H9 (cell line): Measurements from ENCODE around the gene SGCE. TPM values are rescaled to one million over a fixed set of nuclear protein-coding genes. Genes with fewer than 3 reads are reported as not detected.

Experiments
- DNase-seq: peaks from one replicate; pipeline ENCODE4 v3.0.0-alpha.2; 2017
- H2AFZ ChIP-seq: one replicate; pipeline ENCODE4 v1.6.1; 2013; ENCODE audit warnings: mild to moderate bottlenecking, low read length, control low read depth, moderate library complexity
- H2AK5ac ChIP-seq: 2 replicates; pipeline ENCODE4 v1.6.1; 2013; ENCODE audit warnings: low read length, control low read depth, mixed read lengths; ENCODE audit not compliant: insufficient read length
- H2BK120ac ChIP-seq: one replicate; pipeline ENCODE4 v1.6.1; 2013; ENCODE audit warnings: low read depth, mild to moderate bottlenecking, low read length, control low read depth, inconsistent platforms; ENCODE audit not compliant: poor library complexity, severe bottlenecking
- H2BK12ac ChIP-seq: 2 replicates; pipeline ENCODE4 v1.6.1; 2013; ENCODE audit warnings: low read length, control low read depth, mixed read lengths, low read depth; ENCODE audit not compliant: insufficient read length
- H2BK15ac ChIP-seq: 2 replicates; pipeline ENCODE4 v1.6.1; 2013; ENCODE audit warnings: low read depth, low read length, control low read depth
- H2BK20ac ChIP-seq: one replicate; pipeline ENCODE4 v1.6.1; 2013; ENCODE audit warnings: low read depth, mild to moderate bottlenecking, low read length, control low read depth, inconsistent platforms; ENCODE audit not compliant: poor library complexity, severe bottlenecking
- H2BK5ac ChIP-seq: 2 replicates; pipeline ENCODE4 v1.6.1; 2013; ENCODE audit warnings: low read length, control low read depth, mixed read lengths; ENCODE audit not compliant: insufficient read length
- H3K14ac ChIP-seq: 2 replicates; pipeline ENCODE4 v1.6.1; 2013; ENCODE audit warnings: low read length, control low read depth; ENCODE audit not compliant: insufficient read depth
- H3K18ac ChIP-seq: 2 replicates; pipeline ENCODE4 v1.6.1; 2013; ENCODE audit warnings: low read depth, mild to moderate bottlenecking, mixed read lengths, low read length, control low read depth; ENCODE audit not compliant: insufficient read length
- H3K23ac ChIP-seq: 2 replicates; pipeline ENCODE4 v1.6.1; 2013; ENCODE audit warnings: low read length, control low read depth, mixed read lengths, low read depth; ENCODE audit not compliant: insufficient read length
- H3K23me2 ChIP-seq: 2 replicates; pipeline ENCODE4 v1.6.1; 2013; ENCODE audit warnings: low read depth, mild to moderate bottlenecking, mixed read lengths, low read length, control low read depth; ENCODE audit not compliant: insufficient read length, poor library complexity, severe bottlenecking
- H3K27ac ChIP-seq: 2 replicates; pipeline ENCODE4 v1.5.1; 2013; ENCODE audit warnings: low read length, control low read depth, mixed read lengths, low read depth; ENCODE audit not compliant: insufficient read length
- H3K27me3 ChIP-seq: 2 replicates; pipeline ENCODE4 v1.6.1; 2013; ENCODE audit warnings: low read length, control low read depth, inconsistent platforms; ENCODE audit not compliant: insufficient read depth
- H3K4ac ChIP-seq: 2 replicates; pipeline ENCODE4 v1.6.1; 2013; ENCODE audit warnings: low read depth, mild to moderate bottlenecking, control low read depth, inconsistent platforms, low read length, moderate library complexity
- H3K4me1 ChIP-seq: 2 replicates; pipeline ENCODE4 v1.6.1; 2013; ENCODE audit warnings: low read length, control low read depth, inconsistent platforms; ENCODE audit not compliant: insufficient read depth
- H3K4me2 ChIP-seq: 2 replicates; pipeline ENCODE4 v1.6.1; 2013; ENCODE audit warnings: low read length, control low read depth, mixed read lengths; ENCODE audit not compliant: insufficient read length, insufficient read depth
- H3K56ac ChIP-seq: 2 replicates; pipeline ENCODE4 v1.6.1; 2013; ENCODE audit warnings: low read depth, mild to moderate bottlenecking, mixed read lengths, low read length, control low read depth; ENCODE audit not compliant: insufficient read length
- H3K79me1 ChIP-seq: 2 replicates; pipeline ENCODE4 v1.6.1; 2013; ENCODE audit warnings: low read depth, mild to moderate bottlenecking, moderate library complexity, low read length, control low read depth, inconsistent platforms; ENCODE audit not compliant: insufficient read depth, poor library complexity, severe bottlenecking
- H3K79me2 ChIP-seq: 2 replicates; pipeline ENCODE4 v1.6.1; 2013; ENCODE audit warnings: low read length, control low read depth, inconsistent platforms; ENCODE audit not compliant: insufficient read depth
- H3K9ac ChIP-seq: 2 replicates; pipeline ENCODE4 v1.6.1; 2013; ENCODE audit warnings: low read length, control low read depth, mixed read lengths; ENCODE audit not compliant: insufficient read length; ENCODE audit errors: extremely low read depth
- H3K9me3 ChIP-seq: one replicate; pipeline ENCODE4 v1.6.1; 2013; ENCODE audit warnings: low read depth, low read length, inconsistent platforms; ENCODE audit not compliant: control insufficient read depth
- H3T11ph ChIP-seq: one replicate; pipeline ENCODE4 v1.6.1; 2013; ENCODE audit warnings: mild to moderate bottlenecking, low read length, control low read depth, inconsistent platforms
- H4K20me1 ChIP-seq: one replicate; pipeline ENCODE4 v1.6.1; 2013; ENCODE audit not compliant: control insufficient read depth, insufficient read length, insufficient read depth
- H4K5ac ChIP-seq: 2 replicates; pipeline ENCODE4 v1.6.1; 2013; ENCODE audit warnings: low read depth, mild to moderate bottlenecking, mixed read lengths, low read length, control low read depth; ENCODE audit not compliant: insufficient read length
- H4K8ac ChIP-seq: replicated peaks from 2 replicates; pipeline ENCODE4 v1.6.1; 2013; ENCODE audit warnings: low read length, control low read depth, mixed read lengths, low read depth; ENCODE audit not compliant: insufficient read length
- H4K91ac ChIP-seq: 2 replicates; pipeline ENCODE4 v1.6.1; 2013; ENCODE audit warnings: low read depth, mild to moderate bottlenecking, moderate library complexity, mixed read lengths, low read length, control low read depth; ENCODE audit not compliant: insufficient read length
- H3K27ac Mint-ChIP-seq, 3 experiments: 2 replicates in 2 of 3; 3 replicates in 1 of 3; pipeline ENCODE4 v1.8.0; 2020 to 2021; ENCODE audit warnings: mixed read lengths in 3 of 3, mild to moderate bottlenecking in 1 of 3, moderate library complexity in 1 of 3
- H3K27me3 Mint-ChIP-seq: 2 replicates; pipeline ENCODE4 v1.8.0; 2021; ENCODE audit warnings: low read depth, mild to moderate bottlenecking, moderate library complexity, mixed read lengths
- H3K36me3 Mint-ChIP-seq, 3 experiments: 2 replicates in 2 of 3; 3 replicates in 1 of 3; pipeline ENCODE4 v1.8.0; 2020 to 2021; ENCODE audit warnings: low read depth in 3 of 3, mixed read lengths in 3 of 3; ENCODE audit not compliant: insufficient read depth in 1 of 3
- H3K4me1 Mint-ChIP-seq, 2 experiments: 2 replicates each; pipeline ENCODE4 v1.8.0; 2020; ENCODE audit warnings: mixed read lengths in 2 of 2
- H3K4me3 Mint-ChIP-seq, 2 experiments: 2 replicates in 1 of 2; 3 replicates in 1 of 2; pipeline ENCODE4 v1.8.0; 2020 to 2021; ENCODE audit warnings: mild to moderate bottlenecking in 2 of 2, mixed read lengths in 2 of 2, moderate library complexity in 1 of 2
- H3K9me3 Mint-ChIP-seq, 2 experiments: 2 replicates in 1 of 2; 3 replicates in 1 of 2; pipeline ENCODE4 v1.8.0; 2020; ENCODE audit warnings: mild to moderate bottlenecking in 2 of 2, mixed read lengths in 2 of 2, moderate library complexity in 1 of 2
- CTCF ChIP-seq: fragments of 200-600 bp; sonication (generic); conservative IDR thresholded peaks from 3 replicates; pipeline ENCODE4 v1.8.0; 2021; ENCODE audit warnings: antibody characterized with exemption, mild to moderate bottlenecking
- WGBS: extraction: QIAGEN DNeasy Blood & Tissue Kit; methylation state at CpG from one replicate; pipeline ENCODE4 v1.1.7; 2013; ENCODE audit warnings: missing lambda C conversion rate, low lambda C conversion rate, mixed read lengths; ENCODE audit not compliant: insufficient read length; ENCODE audit errors: extremely low coverage; 5-methylcytosine and 5-hydroxymethylcytosine counted together
- total RNA-seq: library from RNA; stranded (reverse); gene quantifications from 2 replicates; pipeline ENCODE4 v1.2.1, GENCODE V29; 2021

SGCE gene
- total RNA-seq, 1 experiment from 2014 or later: 30.5 TPM

- Histone ChIP-seq H3K4me1 (no peaks in the 10 kb centered on the region), H3T11ph (no peak overlapping the region), H3K56ac (no peak overlapping the region), H3K4ac (no peak overlapping the region), H4K5ac (no peak overlapping the region), H4K91ac (no peak overlapping the region), H3K27me3 (no peaks in the 10 kb centered on the region), H3K79me2 (no peaks in the 10 kb centered on the region), H3K79me1 (no peaks in the 10 kb centered on the region), H3K9ac (no peak overlapping the region), H2BK12ac (no peak overlapping the region), H2BK15ac (no peak overlapping the region), H3K4me2 (no peak overlapping the region), H4K8ac (no peak overlapping the region), H2AK5ac (no peak overlapping the region), H3K9me3 (no peaks in the 10 kb centered on the region), H3K23me2 (no peaks in the 10 kb centered on the region), H2BK20ac (no peak overlapping the region), H3K18ac (no peak overlapping the region), H2BK120ac (no peak overlapping the region), H3K14ac (no peak overlapping the region), H3K23ac (no peak overlapping the region), H2AFZ (no peak overlapping the region), H3K27ac (no peak overlapping the region), H4K20me1 (no peaks in the 10 kb centered on the region), H2BK5ac (no peak overlapping the region)
- H3K36me3 Mint-ChIP-seq: no peaks in the 10 kb centered on the region; a peak in 1 of 7 replicates
- no peak overlapping the region for H3K4me3 Mint-ChIP-seq
- H3K27me3 Mint-ChIP-seq: no peaks in the 10 kb centered on the region
- WGBS: no CpG with 5 or more reads among the region's 2 CpGs
- H3K27ac Mint-ChIP-seq: no peak overlapping the region
- no peak for DNase-seq
- H3K4me1 Mint-ChIP-seq: no peaks in the 10 kb centered on the region
- no peaks in the 10 kb centered on the region for H3K9me3 Mint-ChIP-seq
- TF ChIP-seq CTCF: no peak
Measured at GRCh38 chr7:94687810-94688209, 31.9 kb upstream of the SGCE start.
